ENCODE measurements around the gene SPRN.

The SPRN gene

GRCh38 chr10:133393401-133394063 is 30.9 kb downstream of the SPRN start:
- TF ChIP-seq CTCF (IDR thresholded peaks at IDR 0.05; ENCODE audit: low read depth, low read length): no peak
- Histone ChIP-seq H3K4me3 (ENCODE audit: low read depth, low read length) (peak overlapping the region; percentile 38), H3K27ac (peak overlapping the region; percentile 93), H3K36me3 (peaks cover 28% of the 10 kb centered on the region), H3K27me3 (ENCODE audit: insufficient read depth, low read depth, severe bottlenecking) (no peaks in the 10 kb centered on the region), H3K9me3 (ENCODE audit: severe bottlenecking) (no peaks in the 10 kb centered on the region)
- no peak for DNase-seq

- Histone ChIP-seq H3K36me3 (peaks cover 18% of the 10 kb centered on the region), H3K9me3 (ENCODE audit: severe bottlenecking) (no peaks in the 10 kb centered on the region), H3K4me3 (ENCODE audit: low read depth, low read length) (no peak overlapping the region), H3K27me3 (ENCODE audit: insufficient read depth, low read depth, severe bottlenecking) (no peaks in the 10 kb centered on the region), H3K27ac (no peak overlapping the region)
- no peak for TF ChIP-seq CTCF (IDR thresholded peaks at IDR 0.05; ENCODE audit: low read depth, low read length)
- no peak for DNase-seq
Measured at GRCh38 chr10:133391761-133392518, 32.5 kb downstream of the SPRN start.

GRCh38 chr10:133391249-133391635 is 33.2 kb downstream of the SPRN start:
- no peak for TF ChIP-seq CTCF (IDR thresholded peaks at IDR 0.05; ENCODE audit: low read depth, low read length)
- peaks cover 13% of the 10 kb centered on the region for H3K36me3 ChIP-seq
- no peak for DNase-seq
- H3K4me3 ChIP-seq (ENCODE audit: low read depth, low read length): no peak overlapping the region
- H3K27ac ChIP-seq: no peak overlapping the region
- no peaks in the 10 kb centered on the region for H3K9me3 ChIP-seq (ENCODE audit: severe bottlenecking)
- no peaks in the 10 kb centered on the region for H3K27me3 ChIP-seq (ENCODE audit: insufficient read depth, low read depth, severe bottlenecking)

GRCh38 chr10:133390597-133391248 is 33.7 kb downstream of the SPRN start:
- TF ChIP-seq CTCF (IDR thresholded peaks at IDR 0.05; ENCODE audit: low read depth, low read length): no peak
- Histone ChIP-seq H3K36me3 (peaks cover 8% of the 10 kb centered on the region), H3K27ac (no peak overlapping the region), H3K4me3 (ENCODE audit: low read depth, low read length) (no peak overlapping the region), H3K9me3 (ENCODE audit: severe bottlenecking) (no peaks in the 10 kb centered on the region), H3K27me3 (ENCODE audit: insufficient read depth, low read depth, severe bottlenecking) (no peaks in the 10 kb centered on the region)
- no peak for DNase-seq

GRCh38 chr10:133388973-133389818 is 35.2 kb downstream of the SPRN start:
- no peak for DNase-seq
- no peak for TF ChIP-seq CTCF (IDR thresholded peaks at IDR 0.05; ENCODE audit: low read depth, low read length)
- Histone ChIP-seq H3K27ac (no peak overlapping the region), H3K36me3 (peaks cover under 1% of the 10 kb centered on the region; the same call in 1 of the 2 replicates), H3K9me3 (ENCODE audit: severe bottlenecking) (no peaks in the 10 kb centered on the region), H3K27me3 (ENCODE audit: insufficient read depth, low read depth, severe bottlenecking) (no peaks in the 10 kb centered on the region), H3K4me3 (ENCODE audit: low read depth, low read length) (no peak overlapping the region)
